COLO829 (cell line): ENCODE data around the gene FCGR1A.
A peak's percentile ranks its signal among the peaks of the same experiment; 100 is the strongest.
"Not testable (repeated sequence)": the region's sequence is repeated elsewhere in the genome, so short reads cannot be mapped to it uniquely, and the experiment has no call there.

Source experiments
- DNase-seq: peaks from one replicate; pipeline ENCODE4 v3.0.0; 2012; ENCODE audit warnings: low spot score

Gene FCGR1A

GRCh38 chr1:149777084-149777483 lies 5.4 kb upstream of the FCGR1A start:
- not testable (repeated sequence) for DNase-seq

GRCh38 chr1:149778313-149778712 lies 4.2 kb upstream of the FCGR1A start:
- DNase-seq, result not testable (repeated sequence)

GRCh38 chr1:149781413-149781984 lies 995 bp upstream of the FCGR1A start:
- DNase-seq, result not testable (repeated sequence)

GRCh38 chr1:149783289-149783688 lies 795 bp downstream of the FCGR1A start:
- not testable (repeated sequence) for DNase-seq

- not testable (repeated sequence) for DNase-seq
Observed at GRCh38 chr1:149783868-149784267, 1.4 kb downstream of the FCGR1A start.

- DNase-seq, result not testable (repeated sequence)
Observed at GRCh38 chr1:149787688-149788451, 5.4 kb downstream of the FCGR1A start.

- DNase-seq, result peak; percentile 8
Observed at GRCh38 chr1:149792502-149792901, 10.0 kb downstream of the FCGR1A start.

- DNase-seq, result peak; percentile 29
Observed at GRCh38 chr1:149792912-149793515, 10.5 kb downstream of the FCGR1A start.

- DNase-seq, result not testable (repeated sequence)
Observed at GRCh38 chr1:149793885-149794284, 11.4 kb downstream of the FCGR1A start.

GRCh38 chr1:149801628-149802027 lies 19.1 kb downstream of the FCGR1A start:
- DNase-seq, result not testable (repeated sequence)

GRCh38 chr1:149804417-149805080 lies 22.1 kb downstream of the FCGR1A start:
- DNase-seq, result not testable (repeated sequence)

- DNase-seq, result not testable (repeated sequence)
Observed at GRCh38 chr1:149810697-149811405, 28.4 kb downstream of the FCGR1A start.

GRCh38 chr1:149811514-149811889 lies 29.0 kb downstream of the FCGR1A start:
- DNase-seq, result not testable (repeated sequence)

GRCh38 chr1:149811890-149812829 lies 29.7 kb downstream of the FCGR1A start:
- DNase-seq, result peak; percentile 63

- DNase-seq, result not testable (repeated sequence)
Observed at GRCh38 chr1:149812893-149813801, 30.7 kb downstream of the FCGR1A start.

GRCh38 chr1:149820387-149820786 lies 37.9 kb downstream of the FCGR1A start:
- DNase-seq, result not testable (repeated sequence)

- DNase-seq, result not testable (repeated sequence)
Observed at GRCh38 chr1:149826555-149826954, 44.1 kb downstream of the FCGR1A start.

GRCh38 chr1:149831764-149832315 lies 49.3 kb downstream of the FCGR1A start:
- DNase-seq, result not testable (repeated sequence)
